Measurements from ENCODE around the gene SLC13A5.
"Not testable (repeated sequence)": the region's sequence is repeated elsewhere in the genome, so short reads cannot be mapped to it uniquely, and the experiment has no call there.

SLC13A5 gene

GRCh38 chr17:6695565-6695964 is 17.6 kb downstream of the SLC13A5 start:
- no peak for DNase-seq (ENCODE audit: insufficient read length, low spot score)
- no peak for FAIRE-seq
- no peak for TF ChIP-seq CTCF (IDR thresholded peaks at IDR 0.05; ENCODE audit: insufficient read depth, missing control alignments)

GRCh38 chr17:6695051-6695450 is 18.1 kb downstream of the SLC13A5 start:
- TF ChIP-seq CTCF (IDR thresholded peaks at IDR 0.05; ENCODE audit: insufficient read depth, missing control alignments), result no peak
- no peak for FAIRE-seq
- DNase-seq (ENCODE audit: insufficient read length, low spot score), result no peak

- DNase-seq (ENCODE audit: insufficient read length, low spot score); FAIRE-seq: not testable (repeated sequence)
These were observed 21.2 kb downstream of the SLC13A5 start for GRCh38 chr17:6691958-6692357.

GRCh38 chr17:6691546-6691945 is 21.6 kb downstream of the SLC13A5 start:
- TF ChIP-seq CTCF (IDR thresholded peaks at IDR 0.05; ENCODE audit: insufficient read depth, missing control alignments), result no peak
- FAIRE-seq, result no peak
- no peak for DNase-seq (ENCODE audit: insufficient read length, low spot score)

GRCh38 chr17:6690641-6691040 is 22.5 kb downstream of the SLC13A5 start:
- TF ChIP-seq CTCF (IDR thresholded peaks at IDR 0.05; ENCODE audit: insufficient read depth, missing control alignments), result no peak
- FAIRE-seq, result no peak
- DNase-seq (ENCODE audit: insufficient read length, low spot score), result no peak

GRCh38 chr17:6688944-6689343 is 24.2 kb downstream of the SLC13A5 start:
- TF ChIP-seq CTCF (IDR thresholded peaks at IDR 0.05; ENCODE audit: insufficient read depth, missing control alignments), result no peak
- DNase-seq (ENCODE audit: insufficient read length, low spot score) (no peak), FAIRE-seq (no peak)

GRCh38 chr17:6686026-6686425 is 27.1 kb downstream of the SLC13A5 start:
- FAIRE-seq (no peak), DNase-seq (ENCODE audit: insufficient read length, low spot score) (no peak)
- TF ChIP-seq CTCF (IDR thresholded peaks at IDR 0.05; ENCODE audit: insufficient read depth, missing control alignments), result no peak

Data from D721Med (cell line).